C4-2B (cell line): ENCODE data around the gene OR13J1.

Experiments used
- ZFX ChIP-seq: fragments of 450-650 bp; IDR thresholded peaks from 2 replicates; pipeline ENCODE4 v1.6.1; 2017
- TF ChIP-seq, protein P1 (sequence below): fragments of 450-650 bp; conservative IDR thresholded peaks from 2 replicates; pipeline ENCODE4 v1.5.1; 2017; ENCODE audit warnings: mild to moderate bottlenecking

DNA sequence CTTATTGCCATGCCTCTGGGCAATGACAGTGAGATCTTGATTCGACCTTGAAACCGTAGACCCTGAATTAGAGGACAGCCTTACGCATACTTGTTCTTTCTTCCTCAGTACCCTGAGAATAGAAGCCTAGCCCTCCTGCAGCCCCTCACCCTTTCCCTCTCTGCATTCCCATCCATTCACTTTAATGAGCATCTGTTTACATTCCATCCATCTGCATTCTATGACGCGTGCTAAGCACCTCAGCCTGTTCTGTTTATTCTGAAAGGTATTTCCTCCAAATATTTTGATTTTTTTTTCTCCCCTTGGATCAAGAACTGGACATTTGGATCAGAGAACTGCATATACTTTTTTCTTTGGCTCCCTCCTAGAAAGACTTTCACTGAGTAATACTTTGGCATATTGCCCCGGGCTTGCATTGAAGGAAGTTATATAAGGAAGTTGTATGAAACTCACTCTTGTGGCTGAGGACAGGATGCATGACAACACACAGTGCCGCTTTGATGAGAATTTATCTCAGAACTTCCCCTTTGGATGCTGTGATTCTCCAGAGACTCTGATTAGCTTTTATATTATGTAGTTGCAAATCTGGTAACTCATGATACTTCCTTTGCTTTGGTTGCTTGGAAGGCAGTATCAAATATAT, 25.5 kb downstream of the OR13J1 start:
- TF ChIP-seq, protein P1, sequence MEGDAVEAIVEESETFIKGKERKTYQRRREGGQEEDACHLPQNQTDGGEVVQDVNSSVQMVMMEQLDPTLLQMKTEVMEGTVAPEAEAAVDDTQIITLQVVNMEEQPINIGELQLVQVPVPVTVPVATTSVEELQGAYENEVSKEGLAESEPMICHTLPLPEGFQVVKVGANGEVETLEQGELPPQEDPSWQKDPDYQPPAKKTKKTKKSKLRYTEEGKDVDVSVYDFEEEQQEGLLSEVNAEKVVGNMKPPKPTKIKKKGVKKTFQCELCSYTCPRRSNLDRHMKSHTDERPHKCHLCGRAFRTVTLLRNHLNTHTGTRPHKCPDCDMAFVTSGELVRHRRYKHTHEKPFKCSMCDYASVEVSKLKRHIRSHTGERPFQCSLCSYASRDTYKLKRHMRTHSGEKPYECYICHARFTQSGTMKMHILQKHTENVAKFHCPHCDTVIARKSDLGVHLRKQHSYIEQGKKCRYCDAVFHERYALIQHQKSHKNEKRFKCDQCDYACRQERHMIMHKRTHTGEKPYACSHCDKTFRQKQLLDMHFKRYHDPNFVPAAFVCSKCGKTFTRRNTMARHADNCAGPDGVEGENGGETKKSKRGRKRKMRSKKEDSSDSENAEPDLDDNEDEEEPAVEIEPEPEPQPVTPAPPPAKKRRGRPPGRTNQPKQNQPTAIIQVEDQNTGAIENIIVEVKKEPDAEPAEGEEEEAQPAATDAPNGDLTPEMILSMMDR = no peak
- no peak for TF ChIP-seq ZFX
